ENCODE measurements around the gene ZNF567. TPM values are rescaled to one million over a fixed set of nuclear protein-coding genes. Genes with fewer than 3 reads are reported as not detected.

ZNF567 gene
- total RNA-seq, 3 donors from 2014 or later (not counting 1 experiment from before 2014, with no cell fraction given), result 5.6 to 11.8 (median 10.5) TPM

Other genes with a start within 250 kb of the ZNF567 start
- 10 to 100 TPM in 2 of 3 donors, 1 to 10 TPM in 1; 7.9 to 16.0 (median 12.4) TPM for gene ZNF566, start 198.1 kb upstream of the ZNF567 start, total RNA-seq
- gene ZNF260, start 159.3 kb upstream of the ZNF567 start, total RNA-seq, result 1 to 10 TPM; 8.0 to 9.4 (median 8.4) TPM
- gene ZNF529, start 114.3 kb upstream of the ZNF567 start, total RNA-seq, result 10 to 100 TPM; 23.5 to 36.4 (median 29.2) TPM
- 1 to 10 TPM; 3.2 to 8.1 (median 4.2) TPM for gene ZNF382, start 82.3 kb upstream of the ZNF567 start, total RNA-seq
- gene ZNF461, start 20.8 kb upstream of the ZNF567 start, total RNA-seq, result 10 to 100 TPM; 10.3 to 22.3 (median 14.2) TPM
- 1 to 10 TPM; 1.7 to 4.3 (median 4.2) TPM for gene ZNF850, start 85.2 kb downstream of the ZNF567 start, total RNA-seq
- gene ZNF790, start 150.8 kb downstream of the ZNF567 start, total RNA-seq, result 1 to 10 TPM; 2.6 to 6.8 (median 5.0) TPM
- gene ZNF345, start 163.3 kb downstream of the ZNF567 start, total RNA-seq, result 10 to 100 TPM in 2 of 3 donors, 1 to 10 TPM in 1; 7.1 to 19.5 (median 10.0) TPM
- 1 to 10 TPM; 5.5 to 7.6 (median 5.5) TPM for gene ZNF829, start 228.7 kb downstream of the ZNF567 start, total RNA-seq
- gene ZNF568, start 228.7 kb downstream of the ZNF567 start, total RNA-seq, result 10 to 100 TPM in 2 of 3 donors, 1 to 10 TPM in 1; 9.4 to 15.5 (median 15.3) TPM

All from natural killer cell (primary cell).